ENCODE data around the gene NAA15.
"Not testable (repeated sequence)": the region's sequence is repeated elsewhere in the genome, so short reads cannot be mapped to it uniquely, and the experiment has no call there.

NAA15 gene

DNA sequence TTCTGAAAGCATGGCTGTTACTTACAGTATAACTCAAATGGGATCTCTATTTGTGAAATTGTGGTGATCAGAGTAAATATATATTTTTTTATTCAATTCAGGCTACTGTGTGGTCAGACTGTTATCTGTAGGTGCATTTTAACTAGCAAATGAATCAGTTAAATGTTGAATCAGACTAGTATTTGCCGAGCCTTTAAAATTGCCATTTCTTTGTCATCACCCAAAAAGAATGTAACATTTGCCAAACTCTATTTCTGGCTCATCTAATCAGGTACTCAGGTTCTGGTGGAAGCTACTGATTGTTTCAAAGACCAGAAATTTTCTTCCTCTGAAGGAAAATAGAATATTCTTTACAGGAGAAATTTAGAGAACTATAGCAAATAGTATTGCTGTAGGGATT lies 1.8 kb upstream of the NAA15 start:
- no peak for DNase-seq (ENCODE audit: low read depth)

DNA sequence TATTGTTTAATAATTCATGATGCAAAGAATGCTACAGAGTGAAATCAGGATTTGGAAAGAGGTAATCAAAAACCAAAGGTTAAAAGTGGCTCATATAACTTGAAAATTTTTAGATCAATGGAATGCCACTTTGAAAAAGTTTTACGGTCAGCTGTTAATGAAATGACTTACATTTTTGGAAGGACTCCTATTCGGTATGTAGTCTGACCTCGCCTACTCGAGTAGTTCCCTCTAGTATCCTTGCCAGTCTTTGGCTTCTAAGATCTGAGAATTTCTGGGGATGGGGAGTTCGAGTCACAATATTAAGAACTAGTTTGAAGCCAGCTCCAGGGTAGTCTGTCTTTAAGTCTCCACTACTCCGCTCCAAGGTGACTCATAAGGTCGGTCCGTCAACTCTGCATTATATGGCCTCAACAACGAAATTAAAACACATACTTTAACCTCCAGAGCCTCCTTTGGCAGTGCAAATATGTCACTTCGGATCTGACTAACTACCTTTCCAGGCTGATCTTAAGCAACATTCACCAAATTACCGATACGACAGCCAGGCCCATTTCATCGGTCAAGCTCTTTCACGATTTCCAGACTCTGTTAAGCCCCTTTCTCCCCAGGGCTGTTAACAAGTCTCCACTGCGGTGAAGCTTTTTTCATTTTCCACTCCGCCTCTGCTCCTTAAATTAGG lies 733 bp upstream of the NAA15 start:
- no peak for DNase-seq (ENCODE audit: low read depth)

DNA sequence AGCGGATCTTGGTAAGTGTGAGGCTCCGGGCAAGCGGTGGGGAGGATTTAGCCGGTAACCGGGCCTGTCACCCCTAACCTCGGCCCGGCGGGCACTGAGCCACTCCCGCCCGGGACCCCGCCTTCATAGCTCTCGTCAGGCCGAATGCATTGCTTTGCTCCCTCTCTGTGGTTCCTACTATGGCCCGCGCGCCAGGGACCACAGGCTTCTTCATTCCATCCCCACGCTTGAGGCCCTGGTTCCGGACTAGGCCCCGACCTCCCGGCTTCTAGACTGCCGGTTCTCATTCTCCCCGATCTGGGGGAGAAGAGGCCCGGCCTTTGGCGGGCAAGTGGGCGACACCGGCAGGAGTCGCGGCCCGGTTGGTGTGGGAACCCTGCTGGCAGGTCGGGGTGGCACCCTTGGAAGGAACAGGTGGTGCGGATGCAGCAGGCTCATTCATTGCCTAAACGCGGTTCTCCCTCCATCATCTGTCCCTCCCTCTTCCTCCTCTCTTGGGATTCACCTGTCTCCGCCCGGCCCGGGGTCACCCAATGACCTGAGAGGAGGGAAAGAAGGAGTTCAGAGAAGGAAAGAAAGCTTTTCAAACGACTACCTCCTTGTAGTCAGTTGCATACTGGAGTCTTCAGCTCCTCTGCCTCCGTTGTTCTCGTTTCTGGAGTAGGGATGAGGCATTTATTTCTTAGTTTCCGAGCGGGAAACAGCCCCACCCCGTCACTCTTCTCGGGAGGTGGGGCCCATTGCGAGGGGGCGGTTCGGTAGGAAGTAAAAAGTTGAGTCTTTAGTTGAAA lies 711 bp downstream of the NAA15 start, which contains the start of gene NDUFC1:
Gene NDUFC1 (minus strand): TSS at position 657 of the 791 bp plus-strand sequence. CDS start 6,679 bp downstream, outside the sequence.
- DNase-seq (ENCODE audit: low read depth): peak; percentile 52

DNA sequence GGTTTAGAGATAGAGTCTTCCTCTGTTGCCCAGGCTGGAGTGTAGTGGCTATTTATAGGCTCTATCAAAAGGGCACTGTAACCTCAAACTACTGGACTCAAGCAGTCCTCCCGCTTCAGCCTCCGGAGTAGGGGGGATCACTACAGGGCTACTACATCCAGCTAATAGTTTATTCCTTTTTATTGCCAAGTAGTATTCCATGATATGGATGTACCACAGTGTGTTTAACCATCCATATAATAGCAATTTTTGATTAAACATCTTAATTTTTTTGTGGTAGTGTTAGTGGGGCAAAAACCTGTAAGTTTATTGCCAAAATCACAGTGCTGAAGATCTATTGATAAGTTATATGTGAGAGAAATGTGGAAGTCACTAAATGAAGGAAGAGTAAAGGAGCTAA lies 3.6 kb downstream of the NAA15 start:
- DNase-seq (ENCODE audit: low read depth): no peak

DNA sequence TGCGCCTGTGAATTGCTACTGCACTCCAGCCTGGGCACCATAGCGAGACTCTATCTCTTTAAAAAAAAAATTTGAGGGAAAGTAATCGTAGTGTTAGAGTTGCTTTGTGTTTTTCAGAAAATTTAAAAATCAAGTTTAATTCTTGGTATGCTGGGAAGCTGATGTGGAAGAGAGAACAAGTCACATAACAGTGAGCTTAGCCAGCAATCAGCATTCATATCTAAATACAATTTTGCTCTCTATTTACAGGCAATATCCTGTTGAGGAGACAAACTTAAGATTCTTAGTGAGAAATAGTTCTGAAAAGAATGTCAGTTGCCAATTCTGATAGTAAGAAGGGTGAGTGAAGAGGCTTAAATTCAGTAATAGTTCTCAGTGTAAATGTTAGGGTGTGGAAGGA lies 10.6 kb downstream of the NAA15 start:
- no peak for DNase-seq (ENCODE audit: low read depth)

DNA sequence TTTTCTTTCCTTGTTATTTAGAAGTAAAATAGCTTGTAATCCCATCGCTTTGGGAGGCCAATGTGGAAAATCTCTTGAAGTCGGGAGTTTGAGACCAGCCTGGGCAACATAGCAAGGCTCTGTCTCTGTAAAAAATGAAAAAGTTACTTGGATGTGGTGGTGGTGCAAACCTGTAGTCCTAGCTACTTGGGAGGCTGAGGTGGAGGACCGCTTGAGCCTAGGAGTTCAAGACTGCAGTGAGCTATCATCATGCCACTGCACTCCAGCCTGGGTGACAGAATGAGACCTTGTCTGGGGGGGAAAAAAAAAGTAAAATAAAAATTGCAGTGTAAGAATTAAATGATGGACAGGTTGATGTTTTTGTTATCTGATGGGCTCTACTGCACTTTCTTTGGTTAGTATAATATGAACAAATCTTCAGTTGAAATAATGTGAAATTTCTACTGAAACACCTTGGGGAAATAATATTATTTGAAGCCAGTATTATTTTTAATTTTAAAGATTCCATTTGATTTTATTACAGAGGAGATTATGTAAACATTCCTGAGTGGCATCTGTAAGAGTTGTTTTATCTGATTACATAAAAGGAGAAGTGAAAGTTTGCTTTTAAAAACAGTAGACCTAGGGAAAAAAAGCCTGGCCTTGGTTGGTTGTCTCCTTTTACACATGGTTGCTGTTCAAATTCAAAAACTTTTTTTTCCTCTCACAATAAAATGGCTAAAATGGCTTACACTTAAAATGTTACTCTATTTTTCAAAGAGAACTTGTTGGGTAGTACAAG lies 11.4 kb downstream of the NAA15 start:
- DNase-seq (ENCODE audit: low read depth): no peak

DNA sequence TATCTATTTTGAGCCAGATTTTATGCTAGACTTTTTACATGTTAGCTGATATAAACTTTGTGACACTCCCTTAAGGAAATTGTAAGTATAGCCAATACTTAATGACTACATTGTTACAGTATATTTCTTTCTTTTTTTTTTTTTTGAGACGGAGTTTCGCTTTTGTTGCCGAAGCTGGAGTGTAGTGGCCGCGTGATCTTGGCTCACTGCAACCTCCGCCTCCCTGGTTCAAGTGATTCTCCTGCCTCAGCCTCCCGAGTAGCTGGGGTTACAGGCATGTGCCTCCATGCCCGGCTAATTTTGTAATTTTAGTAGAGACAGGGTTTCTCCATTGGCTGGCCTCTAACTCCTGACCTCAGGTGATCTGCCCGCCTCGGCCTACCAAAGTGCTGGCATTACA lies 12.1 kb downstream of the NAA15 start:
- not testable (repeated sequence) for DNase-seq (ENCODE audit: low read depth)

DNA sequence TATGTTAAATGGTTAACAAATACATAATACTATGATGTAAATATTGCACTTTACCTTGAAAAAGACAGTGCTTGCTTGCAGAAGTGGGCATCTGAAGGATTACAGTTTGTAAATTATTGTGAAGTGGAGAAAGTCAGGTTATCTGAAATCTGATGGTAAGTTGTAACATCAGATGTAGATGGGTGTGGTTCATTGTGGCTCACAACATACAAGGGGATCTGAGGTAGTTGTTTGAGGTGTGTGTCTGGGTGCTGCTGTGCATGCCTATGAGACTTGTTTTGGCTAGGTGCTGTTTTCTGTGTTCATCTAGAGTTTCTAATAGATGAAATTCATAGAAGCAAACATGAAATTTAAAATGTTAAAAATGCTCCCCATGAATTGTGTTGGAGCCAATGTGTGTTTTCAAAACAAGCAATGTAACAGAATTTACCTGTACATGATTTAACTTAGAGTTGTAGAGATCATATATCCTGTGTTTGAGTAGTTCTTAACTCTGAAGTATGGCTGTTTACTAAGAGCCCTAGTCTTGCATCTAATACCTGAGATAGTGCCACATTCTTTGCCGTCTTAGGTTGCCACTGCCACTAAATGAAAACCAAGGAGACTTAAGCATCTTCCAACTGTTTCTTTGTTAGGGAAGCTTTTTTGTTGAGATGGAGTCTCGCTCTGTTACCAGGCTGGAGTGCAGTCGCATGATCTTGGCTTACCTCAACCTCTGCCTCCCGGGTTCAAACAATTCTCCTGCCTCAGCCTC lies 12.9 kb downstream of the NAA15 start:
- DNase-seq (ENCODE audit: low read depth): no peak

DNA sequence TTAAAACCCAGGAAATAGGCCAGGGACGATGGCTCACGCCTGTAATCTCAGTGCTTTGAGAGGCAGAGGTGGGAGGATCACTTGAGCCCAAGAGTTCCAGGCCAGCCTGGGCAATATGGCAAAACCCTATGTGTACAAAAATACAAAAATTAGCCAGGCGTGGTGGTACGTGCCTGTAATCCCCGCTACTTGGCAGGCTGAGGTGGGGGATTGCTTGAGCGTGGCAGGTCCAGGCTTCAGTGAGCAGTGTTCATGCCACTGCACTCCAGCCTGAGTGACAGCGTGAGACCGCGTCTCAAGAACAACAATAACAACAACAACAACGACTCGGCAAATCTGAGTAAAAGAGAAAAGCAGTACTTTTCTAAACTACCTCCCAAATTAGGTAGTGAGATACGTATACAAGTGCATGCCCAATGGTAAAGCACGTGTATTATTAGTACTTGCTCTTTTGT lies 13.9 kb downstream of the NAA15 start:
- DNase-seq (ENCODE audit: low read depth): no peak

DNA sequence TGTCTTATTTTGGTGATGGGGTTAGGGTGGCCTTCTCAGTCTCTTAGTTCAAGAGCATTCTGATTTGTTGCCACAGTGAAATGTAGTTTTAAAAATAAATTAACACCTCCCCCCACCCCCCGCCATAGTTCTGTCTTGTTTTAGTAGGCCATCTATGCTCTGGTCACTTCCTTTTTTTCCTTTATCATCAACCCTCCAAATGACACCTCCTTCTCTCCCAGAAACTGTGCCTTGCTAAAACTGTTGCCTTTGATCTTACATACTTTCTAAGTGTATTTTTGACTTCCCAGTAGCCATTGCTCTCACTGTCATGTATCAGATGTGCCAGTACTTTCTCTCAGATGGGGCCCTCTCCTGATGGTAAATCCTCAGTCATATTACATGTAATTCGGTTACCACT lies 15.4 kb downstream of the NAA15 start:
- DNase-seq (ENCODE audit: low read depth): no peak

DNA sequence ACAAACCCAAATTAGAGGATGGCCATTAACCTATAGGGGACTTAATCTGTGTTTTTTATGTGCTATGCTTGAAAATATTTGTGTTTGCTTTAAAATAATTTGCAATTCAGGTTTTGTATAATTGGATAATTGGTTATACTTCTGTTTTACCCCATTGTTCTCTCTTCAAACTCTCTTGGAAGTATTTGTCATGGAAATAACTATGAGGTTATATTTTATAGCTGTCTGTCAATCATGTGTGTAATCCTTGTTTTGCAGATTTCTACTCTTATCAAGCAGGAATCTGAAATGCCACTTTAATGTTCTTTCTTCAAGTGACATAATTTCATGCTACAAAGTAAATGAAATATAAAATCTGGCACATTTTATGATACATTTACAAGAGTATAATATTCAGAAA lies 16.3 kb downstream of the NAA15 start:
- no peak for DNase-seq (ENCODE audit: low read depth)

DNA sequence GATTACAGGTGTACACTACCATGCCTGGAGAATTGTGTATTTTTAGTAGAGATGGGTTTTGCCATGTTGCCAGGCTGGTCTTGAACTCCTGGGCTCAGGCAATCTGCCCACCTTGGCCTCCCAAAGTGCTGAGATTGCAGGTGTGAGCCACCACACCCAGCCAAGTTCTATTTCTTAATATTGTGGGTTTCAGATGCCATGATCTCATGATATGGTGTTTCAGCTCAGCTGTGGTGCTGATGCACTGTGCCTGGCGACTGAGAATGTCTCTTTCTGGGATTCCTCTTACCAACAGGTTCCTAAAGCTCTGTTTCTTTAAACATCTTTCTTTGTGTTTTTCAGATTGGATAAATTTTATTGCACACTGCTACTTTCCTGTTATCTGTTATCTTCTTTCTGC lies 18.3 kb downstream of the NAA15 start:
- DNase-seq (ENCODE audit: low read depth): no peak

DNA sequence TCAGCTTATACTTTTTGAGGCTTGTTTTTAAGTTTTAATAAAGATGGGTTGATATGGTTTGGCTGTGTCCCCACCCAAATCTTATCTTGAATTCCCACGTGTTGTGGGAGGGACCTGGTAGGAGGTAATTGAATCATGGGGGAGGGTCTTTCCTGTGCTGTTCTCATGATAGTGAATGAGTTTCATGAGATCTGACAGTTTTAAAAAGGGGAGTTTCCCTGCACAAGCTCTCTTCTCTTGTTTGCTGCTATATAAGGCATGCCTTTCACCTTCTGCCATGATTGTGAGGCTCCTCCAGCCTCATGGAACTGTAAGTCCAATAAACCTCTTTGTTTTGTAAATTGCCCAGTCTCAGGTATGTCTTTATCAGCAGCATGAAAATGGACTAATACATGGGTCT lies 20.8 kb downstream of the NAA15 start:
- DNase-seq (ENCODE audit: low read depth): not testable (repeated sequence)

DNA sequence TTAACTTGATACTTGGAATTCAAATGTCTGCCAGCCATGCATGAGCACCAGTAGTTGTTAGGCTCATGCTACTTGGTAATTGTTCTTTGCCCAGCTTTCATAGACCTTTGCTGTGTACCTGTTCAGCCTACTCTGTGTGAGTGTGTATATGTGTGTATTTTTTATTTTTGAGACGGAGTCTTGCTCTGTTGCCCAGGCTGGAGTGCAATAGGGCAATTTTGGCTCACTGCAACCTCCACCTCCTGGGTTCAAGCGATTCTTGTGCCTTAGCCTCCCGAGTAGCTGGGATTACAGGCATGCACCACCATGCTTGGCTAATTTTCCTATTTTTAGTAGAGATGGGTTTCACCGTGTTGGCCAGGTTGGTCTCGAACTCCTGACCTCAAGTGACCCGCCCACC lies 21.2 kb downstream of the NAA15 start:
- DNase-seq (ENCODE audit: low read depth): not testable (repeated sequence)

DNA sequence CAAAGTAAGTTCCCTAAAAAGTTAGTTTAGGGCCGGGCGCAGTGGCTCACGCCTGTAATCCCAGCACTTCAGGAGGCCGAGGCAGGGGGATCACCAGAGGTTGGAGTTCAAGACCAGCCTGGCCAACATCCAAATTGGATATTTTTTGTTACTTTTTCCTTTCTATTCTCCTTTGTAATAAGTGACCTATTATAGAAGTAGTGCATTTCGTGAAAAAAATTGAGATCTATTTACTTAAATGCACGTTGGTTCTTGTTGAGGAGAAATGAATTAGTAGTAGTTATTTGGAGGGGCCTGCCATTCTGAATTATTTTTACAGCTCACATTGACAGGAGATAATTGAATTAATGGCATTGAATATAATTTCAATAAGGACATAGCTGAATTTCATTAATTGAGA lies 23.3 kb downstream of the NAA15 start:
- DNase-seq (ENCODE audit: low read depth): no peak

DNA sequence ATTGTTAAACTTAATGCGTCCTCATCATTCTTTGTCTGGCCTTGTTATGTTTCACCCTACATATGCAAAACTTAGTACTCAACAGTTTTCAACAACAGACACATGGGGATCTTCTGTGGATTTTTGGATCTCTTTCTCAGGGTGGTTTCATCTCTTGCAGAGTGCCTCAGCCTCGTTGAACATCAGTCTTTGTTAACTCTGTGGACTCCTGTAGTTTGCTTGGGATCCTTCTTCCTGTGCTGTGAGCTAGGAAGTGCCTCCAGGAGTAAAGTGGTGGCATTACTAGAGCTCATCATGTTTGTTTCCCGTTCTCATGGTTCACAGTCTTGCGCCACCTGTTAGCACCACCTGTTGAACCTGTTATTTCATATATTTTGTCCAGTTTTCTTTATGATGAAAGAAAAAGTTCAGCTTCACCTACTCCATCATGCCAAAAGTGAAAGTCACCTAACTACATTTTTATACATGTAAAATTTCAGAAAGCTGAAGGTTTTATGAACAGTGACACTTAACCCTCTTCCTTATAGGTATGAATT lies 28.4 kb downstream of the NAA15 start:
- no peak for DNase-seq (ENCODE audit: low read depth)

DNA sequence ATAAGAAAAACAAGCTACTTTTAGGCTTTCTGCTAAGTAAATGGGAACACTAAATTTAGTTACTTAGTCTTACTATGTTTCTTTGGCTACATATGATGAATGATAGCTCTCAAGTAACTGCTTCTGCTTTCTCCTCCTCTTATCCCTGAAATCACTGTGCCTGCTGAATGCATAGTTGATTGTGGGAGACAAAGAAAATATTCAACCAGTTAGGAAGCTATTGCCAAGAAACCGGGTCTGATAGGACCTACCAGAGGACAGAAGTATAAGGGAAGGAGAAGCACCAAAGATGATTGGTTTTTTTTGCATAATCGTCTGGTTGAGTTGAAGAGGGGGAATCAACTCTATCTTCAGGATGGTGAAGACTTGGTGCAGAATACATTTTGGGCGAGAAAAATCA lies 29.0 kb downstream of the NAA15 start:
- DNase-seq (ENCODE audit: low read depth): no peak

DNA sequence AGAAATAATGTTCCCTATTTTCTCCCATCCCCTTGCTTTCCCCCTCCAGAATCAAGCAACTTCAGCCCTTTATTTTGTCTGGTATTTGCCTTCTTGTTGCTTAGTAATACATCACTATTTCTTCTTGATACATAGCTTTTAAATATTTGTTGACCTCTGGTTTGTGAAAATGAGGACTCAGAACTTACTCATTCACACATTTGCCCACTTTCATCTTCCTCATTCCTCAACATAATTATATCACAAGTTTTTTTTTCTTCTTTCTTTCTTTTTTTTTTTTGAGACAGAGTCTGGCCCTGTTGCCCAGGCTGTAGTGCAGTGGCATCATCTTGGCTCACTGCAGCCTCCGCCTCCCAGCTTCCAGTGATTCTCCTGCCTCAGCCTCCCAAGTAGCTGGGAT lies 29.9 kb downstream of the NAA15 start:
- no peak for DNase-seq (ENCODE audit: low read depth)

DNA sequence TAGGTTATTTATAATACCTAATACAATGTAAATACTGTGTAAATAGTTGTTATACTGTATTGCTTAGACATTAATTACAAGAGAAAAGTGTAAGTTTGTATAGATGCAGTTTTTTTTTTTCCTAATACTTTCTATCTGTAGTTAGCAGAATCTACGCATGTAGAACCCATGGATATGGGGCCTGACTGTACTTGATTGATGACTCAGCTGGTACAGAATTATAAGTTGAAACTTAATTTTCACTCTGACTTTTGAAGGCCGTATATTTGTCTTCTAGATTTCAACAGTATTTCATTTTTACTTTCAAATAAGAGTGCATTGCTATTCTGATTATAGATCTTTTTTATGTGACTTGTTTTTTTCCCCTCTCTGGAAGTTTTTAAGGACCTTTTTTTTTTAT lies 31.7 kb downstream of the NAA15 start:
- no peak for DNase-seq (ENCODE audit: low read depth)

DNA sequence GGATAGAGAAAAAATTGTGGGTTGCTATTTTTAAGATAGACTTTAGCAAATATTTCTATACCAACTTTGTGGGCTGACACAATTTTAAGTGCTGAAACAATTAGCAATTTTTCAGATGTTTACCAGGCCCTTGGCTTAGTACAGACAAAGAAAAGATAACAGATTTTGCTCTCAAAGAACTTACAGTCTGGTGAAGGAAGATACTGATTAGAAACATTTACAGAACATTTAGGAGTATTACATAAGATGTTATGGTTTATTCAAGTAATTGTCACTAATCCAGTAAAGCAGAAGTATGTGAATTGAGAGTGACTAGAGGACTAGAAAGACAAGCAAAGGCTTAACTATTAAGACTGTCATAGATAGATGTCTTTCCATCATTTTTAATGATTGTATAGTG lies 36.3 kb downstream of the NAA15 start:
- no peak for DNase-seq (ENCODE audit: low read depth)

DNA sequence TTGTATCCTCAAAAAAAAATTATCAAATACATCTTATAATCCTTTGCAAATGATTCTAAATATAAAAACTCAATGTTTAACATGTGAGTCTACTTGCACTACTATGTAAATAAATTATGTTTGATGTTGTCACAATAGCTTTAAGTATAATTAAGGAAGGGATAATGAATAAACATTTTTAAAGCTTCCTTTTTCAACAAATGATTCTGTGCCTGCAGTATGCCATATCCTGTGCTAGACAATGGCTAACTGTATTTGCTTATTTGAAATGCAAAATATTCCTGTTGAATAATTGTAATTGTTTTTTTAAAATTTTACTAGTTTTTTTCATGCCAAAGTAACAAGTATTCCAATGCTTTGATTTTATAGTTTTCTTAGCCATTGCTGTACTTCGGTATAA lies 60.0 kb downstream of the NAA15 start:
- no peak for DNase-seq (ENCODE audit: low read depth)

All from activated T-cell treated with anti-CD3 and anti-CD28 coated beads for 48 hours (primary cell).